HepG2 (cell line): ENCODE results near the gene COBLL1. TPM values are rescaled to one million over a fixed set of nuclear protein-coding genes. Genes with fewer than 3 reads are reported as not detected.

Experiments used
- ATAC-seq: fragments of 200-7000 bp; cut with Tn5 transposase; 3 replicates; pipeline ENCODE4 v1.9.1; 2020; ENCODE audit warnings: mild to moderate bottlenecking, moderate library complexity
- BruUV-seq: library from RNA; stranded (reverse); fragments of 400-500 nt; replicated peaks from 2 replicates; lab custom pipeline; 2021; lab: Mats Ljungman, UMichigan
- CTCF ChIA-PET: fragments of 300-600 bp; formaldehyde crosslinking; extraction: SDS; loops from one replicate; lab custom pipeline; 2021; ENCODE audit warnings: low total read pairs, inconsistent platforms, low intra/inter-chr PET ratio; lab: Yijun Ruan, JAX
- POLR2A ChIA-PET: fragments of 350-600 bp; sonication (Branson Sonifier 250); formaldehyde crosslinking; loops from one replicate; lab custom pipeline; 2020; ENCODE audit warnings: antibody characterized with exemption, inconsistent platforms; lab: Yijun Ruan, JAX
- DNase-seq: peaks from one replicate; pipeline ENCODE4 v3.0.0-alpha.2; 2015; ENCODE audit warnings: low spot score
- FAIRE-seq: peaks from 3 replicates; lab custom pipeline; 2011; peaks lifted over from hg19 to GRCh38; lab: Jason Lieb, UNC
- H2AFZ ChIP-seq: one replicate; pipeline ENCODE4 v1.6.1; 2011; ENCODE audit warnings: low read length, inconsistent platforms
- H3K27ac ChIP-seq: fragments of 300-600 bp; 3 replicates; pipeline ENCODE4 v1.8.0; 2011; ENCODE audit warnings: mixed run types, mild to moderate bottlenecking, mixed read lengths, low read length, inconsistent platforms; ENCODE audit not compliant: insufficient read depth; ENCODE audit errors: extremely low read length
- H3K27me3 ChIP-seq, 2 experiments: fragments of 200-600 bp in 1 of 2; 2 replicates in 1 of 2; 3 replicates in 1 of 2; pipeline versions ENCODE4 v1.6.0 to v1.8.0; 2011; ENCODE audit warnings: low read length in 2 of 2, mild to moderate bottlenecking in 2 of 2, moderate library complexity in 2 of 2, inconsistent platforms in 1 of 2; ENCODE audit not compliant: insufficient read depth in 2 of 2, control insufficient read depth in 1 of 2
- H3K36me3 ChIP-seq, 2 experiments: fragments of 200-600 bp in 1 of 2; replicated peaks in 1 of 2; 2 replicates in 1 of 2; 3 replicates in 1 of 2; pipeline versions ENCODE4 v1.5.1 to v1.8.0; 2011; ENCODE audit warnings: low read length in 2 of 2, inconsistent platforms in 1 of 2; ENCODE audit not compliant: insufficient read depth in 2 of 2, control insufficient read depth in 1 of 2
- H3K4me1 ChIP-seq: 2 replicates; pipeline ENCODE4 v1.5.1; 2012; ENCODE audit warnings: low read length, inconsistent platforms; ENCODE audit not compliant: insufficient read depth
- H3K4me2 ChIP-seq: 2 replicates; pipeline ENCODE4 v1.6.0; 2011; ENCODE audit warnings: low read depth, low read length, inconsistent platforms
- H3K4me3 ChIP-seq, 3 experiments: fragments of 200-600 bp in 1 of 3; sonication (generic), shearing (Covaris generic) in 1 of 3; replicated peaks in 1 of 3; 2 replicates each; pipeline ENCODE4 v1.5.1; 2011 to 2016; ENCODE audit warnings: low read length in 3 of 3, inconsistent platforms in 2 of 3, low read depth in 2 of 3, mild to moderate bottlenecking in 2 of 3, control low read depth in 1 of 3, mixed read lengths in 1 of 3; ENCODE audit not compliant: insufficient read depth in 1 of 3
- H3K79me2 ChIP-seq: one replicate; pipeline ENCODE4 v1.6.1; 2011; ENCODE audit warnings: low read length, inconsistent platforms; ENCODE audit not compliant: insufficient read depth
- H3K9ac ChIP-seq: 2 replicates; pipeline ENCODE4 v1.6.0; 2011; ENCODE audit warnings: mild to moderate bottlenecking, low read depth, low read length, inconsistent platforms; ENCODE audit not compliant: insufficient read depth
- H3K9me3 ChIP-seq: 2 replicates; pipeline ENCODE4 v1.5.1; 2012; ENCODE audit warnings: mild to moderate bottlenecking, low read length
- H4K20me1 ChIP-seq: 2 replicates; pipeline ENCODE4 v1.6.0; 2011; ENCODE audit warnings: inconsistent platforms, mild to moderate bottlenecking, low read length, moderate library complexity; ENCODE audit not compliant: insufficient read depth
- HNRNPUL1 ChIP-seq: fragments of 200-400 bp; formaldehyde crosslinking; IDR thresholded peaks from 2 replicates; pipeline ENCODE4 v1.6.1; 2017; ENCODE audit warnings: low read depth, mild to moderate bottlenecking, low read length, moderate library complexity
- MAZ ChIP-seq, 2 experiments: sonication (generic) in 1 of 2; formaldehyde crosslinking in 1 of 2; IDR thresholded peaks; 2 replicates each; pipeline versions ENCODE4 v1.5.0 to v1.6.1; 2012 to 2020; ENCODE audit warnings: low read depth in 2 of 2, mild to moderate bottlenecking in 2 of 2, borderline replicate concordance in 1 of 2, improper control_type of control experiment in 1 of 2, low read length in 1 of 2, missing genetic modification reagents in 1 of 2, moderate library complexity in 1 of 2
- MLLT10 ChIP-seq: sonication (generic); formaldehyde crosslinking; IDR thresholded peaks from 2 replicates; pipeline ENCODE4 v1.4.0; 2020; ENCODE audit warnings: missing genetic modification reagents
- PLRG1 ChIP-seq: fragments of 450-650 bp; conservative IDR thresholded peaks from 2 replicates; pipeline ENCODE4 v1.6.1; 2016
- SNRNP70 ChIP-seq: fragments of 200-400 bp; formaldehyde crosslinking; IDR thresholded peaks from 2 replicates; pipeline ENCODE4 v1.6.1; 2017; ENCODE audit warnings: mild to moderate bottlenecking, low read depth, low read length, moderate library complexity
- ZC3H4 ChIP-seq: sonication (generic); formaldehyde crosslinking; IDR thresholded peaks from 2 replicates; pipeline ENCODE4 v1.4.0; 2020; ENCODE audit warnings: missing genetic modification reagents, borderline replicate concordance
- WGBS: methylation state at CpG from one replicate; pipeline ENCODE4 v1.1.6; 2017; ENCODE audit warnings: low lambda C conversion rate; 5-methylcytosine and 5-hydroxymethylcytosine counted together
- in situ Hi-C: cut with HindIII; loops from 2 replicates; pipeline ENCODE4 v1.10.0; 2017; ENCODE audit warnings: low pct_unique_long_range_greater_than_20kb; ENCODE audit not compliant: extremely low pct_ligation_motif_present
- intact Hi-C: fragments of 100-400 bp; cut with micrococcal nuclease; formaldehyde crosslinking; loops from one replicate; pipeline ENCODE4 v1.10.0; 2022; ENCODE audit not compliant: unreplicated experiment
- polyA plus RNA-seq, 8 experiments: library from polyadenylated mRNA; depleted of rRNA in 3 of 8; stranded (reverse) in 7 of 8; unstranded in 1 of 8; fragments of >200 nt; fragmentation: Illumina TruSeq in 4 of 8; extraction: Trizol in 4 of 8; gene quantifications; 2 replicates each; pipeline versions ENCODE4 v1.2.1 to v1.2.3, GENCODE V29; 2011 to 2016; ENCODE audit warnings: low read depth in 4 of 8, missing spikeins in 1 of 8, mixed read lengths in 1 of 8; ENCODE audit not compliant: insufficient read depth in 1 of 8
- total RNA-seq, 5 experiments: library from RNA; depleted of rRNA; stranded (reverse); fragments of >200 nt; fragmentation: Illumina TruSeq; extraction: Trizol; gene quantifications; 2 replicates each; pipeline ENCODE4 v1.2.3, GENCODE V29; 2016; ENCODE audit warnings: low read depth in 1 of 5
- TF ChIP-seq, protein P1 (sequence below): IDR thresholded peaks from 2 replicates; pipeline ENCODE4 v1.6.1; 2018; ENCODE audit warnings: missing genetic modification reagents, mild to moderate bottlenecking, missing compliant biosample characterization

The COBLL1 gene
- total and polyA plus RNA-seq, 2 of the 13 experiments (the other 11 are each of a cell fraction or from before 2014, with no cell fraction given) = 32.6 to 86.8 TPM

DNA sequence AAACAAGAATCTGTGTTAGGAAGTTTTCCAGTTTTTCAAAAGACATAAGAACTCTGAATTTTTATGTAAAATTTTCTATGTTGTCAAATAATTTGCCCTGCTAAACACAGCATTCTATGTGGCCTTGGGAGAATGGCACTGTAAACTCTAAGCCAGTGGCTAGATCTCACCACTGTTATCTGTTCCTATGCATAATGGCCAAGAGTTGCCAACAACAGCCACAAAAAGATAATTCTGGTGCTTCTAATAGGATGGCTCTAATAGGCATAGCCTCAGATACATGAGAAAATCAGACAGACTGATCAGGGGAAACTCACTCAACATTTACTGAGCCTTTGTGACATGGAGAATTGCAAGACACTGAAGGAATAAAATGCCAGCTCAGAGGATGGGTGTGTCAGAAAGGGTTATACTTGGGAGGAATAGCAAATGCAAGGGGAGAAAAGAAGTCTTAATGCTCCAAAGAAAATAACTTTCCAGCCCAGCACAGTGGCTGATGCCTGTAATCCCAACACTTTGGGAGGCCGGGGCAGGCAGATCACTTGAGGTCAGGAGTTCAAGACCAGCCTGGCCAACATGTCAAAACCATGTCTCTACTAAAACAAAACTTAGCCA is 63.7 kb downstream of the COBLL1 start:
- WGBS = 100% methylated on average over 1 of the region's 1 CpG
- in situ Hi-C loops = no loop called here
- H3K27ac ChIP-seq = no peak overlapping the region
- peaks cover 1 to 13% of the 10 kb centered on the region in 2 experiments; a peak in 3 of 5 replicates for H3K36me3 ChIP-seq
- TF ChIP-seq MAZ (IDR thresholded peaks at IDR 0.05; ENCODE audit: borderline replicate concordance, low read depth, low read length) (no peak), MAZ (CRISPR knock-in tag; IDR thresholded peaks at IDR 0.05; ENCODE audit: low read depth) (no peak), ZC3H4 (CRISPR knock-in tag) (no peak), HNRNPUL1 (no peak), MLLT10 (CRISPR knock-in tag) (no peak), PLRG1 (no peak), SNRNP70 (no peak)
- TF ChIP-seq, protein P1, sequence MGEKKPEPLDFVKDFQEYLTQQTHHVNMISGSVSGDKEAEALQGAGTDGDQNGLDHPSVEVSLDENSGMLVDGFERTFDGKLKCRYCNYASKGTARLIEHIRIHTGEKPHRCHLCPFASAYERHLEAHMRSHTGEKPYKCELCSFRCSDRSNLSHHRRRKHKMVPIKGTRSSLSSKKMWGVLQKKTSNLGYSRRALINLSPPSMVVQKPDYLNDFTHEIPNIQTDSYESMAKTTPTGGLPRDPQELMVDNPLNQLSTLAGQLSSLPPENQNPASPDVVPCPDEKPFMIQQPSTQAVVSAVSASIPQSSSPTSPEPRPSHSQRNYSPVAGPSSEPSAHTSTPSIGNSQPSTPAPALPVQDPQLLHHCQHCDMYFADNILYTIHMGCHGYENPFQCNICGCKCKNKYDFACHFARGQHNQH = no peak
- DNase-seq = no peak
- peaks cover 75% of the 10 kb centered on the region for H3K79me2 ChIP-seq
- ATAC-seq = no peak
- intact Hi-C loops = no loop called here
- ChIA-PET CTCF (no interaction called here), POLR2A (no interaction called here)
- H4K20me1 ChIP-seq = no peaks in the 10 kb centered on the region
- H3K27me3 ChIP-seq = no peaks in the 10 kb centered on the region
- no peak overlapping the region for H3K4me2 ChIP-seq
- H2AFZ ChIP-seq = no peak overlapping the region
- no peak overlapping the region for H3K9ac ChIP-seq
- no peak overlapping the region for H3K4me3 ChIP-seq
- no peaks in the 10 kb centered on the region for H3K9me3 ChIP-seq
- no TSS peak for BruUV-seq
- FAIRE-seq = no peak
- H3K4me1 ChIP-seq = peaks cover 24% of the 10 kb centered on the region; the same call in 1 of the 2 replicates
